Smooth muscle cell (in vitro differentiated cells): ENCODE measurements around the gene ATP1A4. TPM values are rescaled to one million over a fixed set of nuclear protein-coding genes. Genes with fewer than 3 reads are reported as not detected.

ENCODE experiments used
- DNase-seq: peaks from one replicate; lab custom pipeline; 2025; ENCODE audit not compliant: unreplicated experiment; lab: John Stamatoyannopoulos, UW
- H2AFZ ChIP-seq: fragments of 200-600 bp; sonication (generic); 2 replicates; pipeline ENCODE4 v1.6.0; 2016; ENCODE audit warnings: antibody characterized with exemption, low read depth, mild to moderate bottlenecking
- H3F3A ChIP-seq: fragments of 200-600 bp; sonication (generic); 2 replicates; pipeline ENCODE4 v1.6.0; 2017; ENCODE audit warnings: antibody characterized with exemption, low read depth
- H3K27ac ChIP-seq: fragments of 200-600 bp; sonication (generic); 2 replicates; pipeline ENCODE4 v1.5.1; 2016; ENCODE audit warnings: low read depth, mild to moderate bottlenecking
- H3K27me3 ChIP-seq: fragments of 200-600 bp; sonication (generic); 2 replicates; pipeline ENCODE4 v1.6.1; 2016; ENCODE audit warnings: low read depth, mild to moderate bottlenecking
- H3K36me3 ChIP-seq: fragments of 200-600 bp; sonication (generic); 2 replicates; pipeline ENCODE4 v1.5.1; 2016; ENCODE audit warnings: low read depth
- H3K4me1 ChIP-seq: fragments of 200-600 bp; sonication (generic); 2 replicates; pipeline ENCODE4 v1.5.1; 2016; ENCODE audit warnings: low read depth
- H3K4me2 ChIP-seq: fragments of 200-600 bp; sonication (generic); 2 replicates; pipeline ENCODE4 v1.6.0; 2016; ENCODE audit warnings: mild to moderate bottlenecking
- H3K4me3 ChIP-seq: fragments of 200-600 bp; sonication (generic); 2 replicates; pipeline ENCODE4 v1.5.1; 2016; ENCODE audit warnings: mild to moderate bottlenecking
- H3K79me2 ChIP-seq: fragments of 200-600 bp; sonication (generic); 2 replicates; pipeline ENCODE4 v1.6.0; 2016; ENCODE audit warnings: low read depth, mild to moderate bottlenecking
- H3K9ac ChIP-seq: fragments of 200-600 bp; sonication (generic); 2 replicates; pipeline ENCODE4 v1.6.0; 2016; ENCODE audit warnings: low read depth
- H3K9me3 ChIP-seq: fragments of 200-600 bp; sonication (generic); replicated peaks from 2 replicates; pipeline ENCODE4 v1.5.1; 2016; ENCODE audit warnings: low read depth
- H4K20me1 ChIP-seq: fragments of 200-600 bp; sonication (generic); 2 replicates; pipeline ENCODE4 v1.6.0; 2016; ENCODE audit warnings: low read depth
- CTCF ChIP-seq: fragments of 200-600 bp; sonication (generic); IDR thresholded peaks from 2 replicates; pipeline ENCODE4 v1.5.1; 2017; ENCODE audit warnings: borderline replicate concordance, mild to moderate bottlenecking, antibody characterized with exemption; ENCODE audit not compliant: insufficient read depth, poor library complexity, severe bottlenecking
- WGBS: methylation state at CpG from one replicate; pipeline ENCODE4 v1.1.7; 2016; ENCODE audit warnings: low lambda C conversion rate; 5-methylcytosine and 5-hydroxymethylcytosine counted together
- polyA plus RNA-seq: library from polyadenylated mRNA; unstranded; fragments of >200 nt; fragmentation: Nextera tagmentation; extraction: Ambion mirVana; gene quantifications from 2 replicates; pipeline ENCODE4 v1.2.1, GENCODE V29; 2016
- total RNA-seq: library from RNA; depleted of rRNA; stranded (reverse); fragments of >200 nt; gene quantifications from 2 replicates; pipeline ENCODE4 v1.2.3, GENCODE V29; 2014

Gene ATP1A4
- total and polyA plus RNA-seq, 2 experiments from 2014 or later: not detected

GRCh38 chr1:160114085-160114484 is 37.3 kb upstream of the ATP1A4 start:
- WGBS: 74% methylated on average over 4 of the region's 4 CpGs
- Histone ChIP-seq H3F3A (no peaks in the 10 kb centered on the region), H3K9me3 (no peaks in the 10 kb centered on the region), H3K4me3 (no peak overlapping the region), H2AFZ (no peak overlapping the region), H3K79me2 (no peaks in the 10 kb centered on the region), H4K20me1 (no peaks in the 10 kb centered on the region), H3K27ac (no peak overlapping the region), H3K27me3 (no peaks in the 10 kb centered on the region), H3K36me3 (no peaks in the 10 kb centered on the region), H3K9ac (no peak overlapping the region), H3K4me2 (no peak overlapping the region), H3K4me1 (peaks cover 46% of the 10 kb centered on the region)
- DNase-seq: no peak
- no peak for TF ChIP-seq CTCF

GRCh38 chr1:160115545-160116282 is 35.7 kb upstream of the ATP1A4 start, which contains the start of gene ATP1A2:
Gene ATP1A2, plus strand, starts transcription at chr1:160115759. Its CDS starts 103 bp downstream, at chr1:160115862.
- H3K9ac ChIP-seq: no peak within 1 kb of the TSS
- H2AFZ ChIP-seq: no peak within 1 kb of the TSS
- H3K4me3 ChIP-seq: no peak within 1 kb of the TSS
- H3K79me2 ChIP-seq: no peaks in the 10 kb centered on the region
- no peaks in the 10 kb centered on the region for H3F3A ChIP-seq
- DNase-seq: no peak
- no peak for TF ChIP-seq CTCF
- H4K20me1 ChIP-seq: no peaks in the 10 kb centered on the region
- no peaks in the 10 kb centered on the region for H3K9me3 ChIP-seq
- peaks cover 34% of the 10 kb centered on the region for H3K4me1 ChIP-seq
- WGBS: 42% methylated on average over 12 of the region's 16 CpGs
- H3K27ac ChIP-seq: no peak within 1 kb of the TSS
- H3K36me3 ChIP-seq: no peaks in the 10 kb centered on the region
- H3K27me3 ChIP-seq: no peaks in the 10 kb centered on the region
- H3K4me2 ChIP-seq: no peak within 1 kb of the TSS

GRCh38 chr1:160116283-160117147 is 34.9 kb upstream of the ATP1A4 start:
- Histone ChIP-seq H3F3A (no peaks in the 10 kb centered on the region), H3K27ac (no peak overlapping the region), H4K20me1 (no peaks in the 10 kb centered on the region), H3K4me1 (peaks cover 34% of the 10 kb centered on the region), H3K4me2 (no peak overlapping the region), H3K9me3 (no peaks in the 10 kb centered on the region), H3K79me2 (no peaks in the 10 kb centered on the region), H2AFZ (no peak overlapping the region), H3K4me3 (no peak overlapping the region), H3K27me3 (no peaks in the 10 kb centered on the region), H3K36me3 (no peaks in the 10 kb centered on the region), H3K9ac (no peak overlapping the region)
- WGBS: 84% methylated on average over 11 of the region's 12 CpGs
- TF ChIP-seq CTCF: no peak
- DNase-seq: no peak
